ENCODE results near the gene DIS3L2.

DIS3L2 gene

GRCh38 chr2:232204457-232204931 lies 243.0 kb downstream of the DIS3L2 start:
- DNase-seq, result no peak

- DNase-seq, result no peak
Observed at GRCh38 chr2:232207174-232207573, 245.7 kb downstream of the DIS3L2 start.

GRCh38 chr2:232210306-232210705 lies 248.8 kb downstream of the DIS3L2 start:
- DNase-seq, result no peak

GRCh38 chr2:232211743-232212686 lies 250.5 kb downstream of the DIS3L2 start:
- no peak for DNase-seq

GRCh38 chr2:232213176-232213575 lies 251.7 kb downstream of the DIS3L2 start:
- DNase-seq, result no peak

- DNase-seq, result no peak
Observed at GRCh38 chr2:232214053-232214452, 252.5 kb downstream of the DIS3L2 start.

- no peak for DNase-seq
Observed at GRCh38 chr2:232216028-232216427, 254.5 kb downstream of the DIS3L2 start.

GRCh38 chr2:232218778-232219495 lies 257.4 kb downstream of the DIS3L2 start:
- DNase-seq, result no peak

- no peak for DNase-seq
Observed at GRCh38 chr2:232219496-232219870, 258.0 kb downstream of the DIS3L2 start.

- no peak for DNase-seq
Observed at GRCh38 chr2:232219932-232220331, 258.4 kb downstream of the DIS3L2 start.

GRCh38 chr2:232225429-232225828 lies 263.9 kb downstream of the DIS3L2 start:
- DNase-seq, result no peak

- no peak for DNase-seq
Observed at GRCh38 chr2:232225895-232226294, 264.4 kb downstream of the DIS3L2 start.

GRCh38 chr2:232228332-232228731 lies 266.8 kb downstream of the DIS3L2 start:
- DNase-seq, result no peak

GRCh38 chr2:232228971-232229894 lies 267.7 kb downstream of the DIS3L2 start:
- DNase-seq, result no peak

- no peak for DNase-seq
Observed at GRCh38 chr2:232229911-232230310, 268.4 kb downstream of the DIS3L2 start.

GRCh38 chr2:232230560-232230959 lies 269.0 kb downstream of the DIS3L2 start:
- DNase-seq, result no peak

GRCh38 chr2:232231554-232231953 lies 270.0 kb downstream of the DIS3L2 start:
- no peak for DNase-seq

- no peak for DNase-seq
Observed at GRCh38 chr2:232232915-232233314, 271.4 kb downstream of the DIS3L2 start.

GRCh38 chr2:232234922-232235615 lies 273.6 kb downstream of the DIS3L2 start:
- DNase-seq, result no peak

- DNase-seq, result no peak
Observed at GRCh38 chr2:232235716-232236115, 274.2 kb downstream of the DIS3L2 start.

GRCh38 chr2:232236200-232236599 lies 274.7 kb downstream of the DIS3L2 start:
- no peak for DNase-seq

- no peak for DNase-seq
Observed at GRCh38 chr2:232237464-232237863, 276.0 kb downstream of the DIS3L2 start.
